Activated B cell treated with CpG ODN at 0.5 μM for 24 hours (primary cell): Measurements from ENCODE around the gene SET. TPM values are rescaled to one million over a fixed set of nuclear protein-coding genes. Genes with fewer than 3 reads are reported as not detected.
"Not testable (repeated sequence)": the region's sequence is repeated elsewhere in the genome, so short reads cannot be mapped to it uniquely, and the experiment has no call there.

Experiments used
- ATAC-seq: fragments of 200-7000 bp; cut with Tn5 transposase; one replicate; pipeline ENCODE4 v1.10.0; 2021; ENCODE audit warnings: low read depth, mild to moderate bottlenecking, moderate library complexity
- CTCF ChIA-PET: fragments of 350-600 bp; sonication (Branson Sonifier 250); formaldehyde crosslinking; loops from one replicate; lab custom pipeline; 2021; ENCODE audit warnings: antibody characterized with exemption; lab: Charles Lee
- POLR2A ChIA-PET: fragments of 350-600 bp; sonication (Branson Sonifier 250); formaldehyde crosslinking; loops from one replicate; lab custom pipeline; 2021; ENCODE audit warnings: antibody characterized with exemption; lab: Charles Lee
- DNase-seq: peaks from one replicate; pipeline ENCODE4 v3.0.0; 2022
- H3K27ac Mint-ChIP-seq: one replicate; pipeline ENCODE4 v1.8.0; 2020; ENCODE audit warnings: mixed read lengths
- H3K27me3 Mint-ChIP-seq: one replicate; pipeline ENCODE4 v1.8.0; 2021; ENCODE audit warnings: mixed read lengths
- H3K36me3 Mint-ChIP-seq: one replicate; pipeline ENCODE4 v1.8.0; 2021; ENCODE audit warnings: low read depth, mixed read lengths
- H3K4me1 Mint-ChIP-seq: one replicate; pipeline ENCODE4 v1.8.0; 2021; ENCODE audit warnings: mixed read lengths
- H3K4me3 Mint-ChIP-seq: one replicate; pipeline ENCODE4 v1.8.0; 2020; ENCODE audit warnings: mild to moderate bottlenecking, mixed read lengths
- H3K9me3 Mint-ChIP-seq: one replicate; pipeline ENCODE4 v1.8.0; 2020; ENCODE audit warnings: mixed read lengths
- CTCF ChIP-seq: fragments of 200-600 bp; IDR thresholded peaks from one replicate; pipeline ENCODE4 v1.8.0; 2022; ENCODE audit warnings: antibody characterized with exemption, mild to moderate bottlenecking
- intact Hi-C: fragments of 100-400 bp; cut with micrococcal nuclease; formaldehyde crosslinking; loops from one replicate; pipeline ENCODE4 v1.15.1; 2024
- total RNA-seq: library from RNA; stranded (reverse); gene quantifications from 2 replicates; pipeline ENCODE4 v1.2.3, GENCODE V29; 2022

The SET gene
- total RNA-seq: 762 and 801 TPM in 2 replicates

GRCh38 chr9:128688501-128689292 is at the start of gene SET:
SET (plus strand) TSS chr9:128689222; CDS start chr9:128689583, 361 bp downstream.
- peak within 1 kb of the TSS; percentile 98 for H3K4me3 Mint-ChIP-seq
- CTCF ChIA-PET: no interaction called here
- no peaks in the 10 kb centered on the region for H3K27me3 Mint-ChIP-seq
- H3K36me3 Mint-ChIP-seq: peaks cover 52% of the 10 kb centered on the region
- peak; percentile 97 for DNase-seq
- peaks cover 68% of the 10 kb centered on the region for H3K4me1 Mint-ChIP-seq
- no peaks in the 10 kb centered on the region for H3K9me3 Mint-ChIP-seq
- no peak for TF ChIP-seq CTCF
- intact Hi-C loops: loop anchor here (1.0 to 10.0 kb wide), 8 partner anchors 14 to 364 kb away; partner anchors contain the start of genes COQ4, DYNC2I2, GLE1 and KYAT1
- POLR2A ChIA-PET: interaction anchor here (0.5 to 3.8 kb wide), 14 partner anchors 12 to 388 kb away, joined by 3 to 16 read pairs (median 6); partner anchors contain the start of genes DYNC2I2, PKN3, SPTAN1 and ZDHHC12
- H3K27ac Mint-ChIP-seq: peak within 1 kb of the TSS; percentile 87
- peak; percentile 81 for ATAC-seq

GRCh38 chr9:128640603-128641002 is 48.4 kb upstream of the SET start:
- Mint-ChIP-seq H3K9me3 (no peaks in the 10 kb centered on the region), H3K4me3 (no peak overlapping the region), H3K27me3 (no peaks in the 10 kb centered on the region), H3K36me3 (peaks cover 31% of the 10 kb centered on the region), H3K27ac (no peak overlapping the region), H3K4me1 (peaks cover 21% of the 10 kb centered on the region)
- ChIA-PET CTCF (no interaction called here), POLR2A (no interaction called here)
- ATAC-seq (no peak), DNase-seq (no peak)
- TF ChIP-seq CTCF: no peak
- intact Hi-C loops: no loop called here

GRCh38 chr9:128642675-128643245 is 46.3 kb upstream of the SET start:
- ChIA-PET POLR2A (interaction anchor here (0.6 to 2.4 kb wide), 10 partner anchors 12 to 81 kb away, joined by 4 to 21 read pairs (median 10); partner anchors contain the start of genes DYNC2I2, SET and ZDHHC12), CTCF (interaction anchor here (0.7 kb wide), 1 partner anchor 285 kb away, joined by 4 read pairs; no protein-coding TSS in a partner anchor)
- no peak for ATAC-seq
- no peak for TF ChIP-seq CTCF
- no peak for DNase-seq
- Mint-ChIP-seq H3K9me3 (no peaks in the 10 kb centered on the region), H3K4me3 (no peak overlapping the region), H3K36me3 (peaks cover 22% of the 10 kb centered on the region), H3K27me3 (no peaks in the 10 kb centered on the region), H3K4me1 (peaks cover 23% of the 10 kb centered on the region), H3K27ac (peak overlapping the region; percentile 84)
- intact Hi-C loops: loop anchor here (1.0 kb wide), 2 partner anchors 14 to 42 kb away; partner anchors contain the start of gene DYNC2I2

GRCh38 chr9:128643519-128644300 is 45.3 kb upstream of the SET start:
- Mint-ChIP-seq H3K36me3 (peaks cover 18% of the 10 kb centered on the region), H3K4me1 (peaks cover 23% of the 10 kb centered on the region), H3K9me3 (no peaks in the 10 kb centered on the region), H3K27me3 (no peaks in the 10 kb centered on the region), H3K27ac (peak overlapping the region; percentile 84), H3K4me3 (peak overlapping the region; percentile 45)
- CTCF ChIA-PET: interaction anchor here (0.7 kb wide), 1 partner anchor 284 kb away, joined by 4 read pairs; no protein-coding TSS in a partner anchor
- ATAC-seq (peak; percentile 84), DNase-seq (peak; percentile 44)
- POLR2A ChIA-PET: interaction anchor here (0.5 to 2.4 kb wide), 13 partner anchors 11 to 744 kb away, joined by 3 to 21 read pairs (median 6); partner anchors contain the start of genes DYNC2I2, SET and ZDHHC12
- no peak for TF ChIP-seq CTCF
- intact Hi-C loops: loop anchor here (1.0 kb wide), 2 partner anchors 13 to 41 kb away; partner anchors contain the start of gene DYNC2I2

GRCh38 chr9:128648206-128648605 is 40.8 kb upstream of the SET start:
- H3K9me3 Mint-ChIP-seq, H3K36me3 Mint-ChIP-seq, H3K27me3 Mint-ChIP-seq, H3K27ac Mint-ChIP-seq, H3K4me3 Mint-ChIP-seq: not testable (repeated sequence)
- POLR2A ChIA-PET: interaction anchor here (0.6 to 1.7 kb wide), 4 partner anchors 34 to 171 kb away, joined by 3 to 7 read pairs (median 4); no protein-coding TSS in a partner anchor
- DNase-seq (peak; percentile 54), ATAC-seq (peak; percentile 54)
- H3K4me1 Mint-ChIP-seq: peaks cover 18% of the 10 kb centered on the region
- intact Hi-C loops: loop anchor here (2.0 kb wide), 4 partner anchors 123 to 281 kb away; partner anchors contain the start of genes ENDOG and ZER1
- CTCF ChIA-PET: interaction anchor here (1.7 kb wide), 1 partner anchor 281 kb away, joined by 7 read pairs; no protein-coding TSS in a partner anchor
